CD4-positive, alpha-beta T cell treated with Interleukin-4 for 1 hour (primary cell): Measurements from ENCODE around the gene BAHCC1.

Source experiments
- DNase-seq, 2 donors: peaks; one replicate each; pipeline ENCODE4 v3.0.0-alpha.2; 2020 to 2022

Gene BAHCC1

DNA sequence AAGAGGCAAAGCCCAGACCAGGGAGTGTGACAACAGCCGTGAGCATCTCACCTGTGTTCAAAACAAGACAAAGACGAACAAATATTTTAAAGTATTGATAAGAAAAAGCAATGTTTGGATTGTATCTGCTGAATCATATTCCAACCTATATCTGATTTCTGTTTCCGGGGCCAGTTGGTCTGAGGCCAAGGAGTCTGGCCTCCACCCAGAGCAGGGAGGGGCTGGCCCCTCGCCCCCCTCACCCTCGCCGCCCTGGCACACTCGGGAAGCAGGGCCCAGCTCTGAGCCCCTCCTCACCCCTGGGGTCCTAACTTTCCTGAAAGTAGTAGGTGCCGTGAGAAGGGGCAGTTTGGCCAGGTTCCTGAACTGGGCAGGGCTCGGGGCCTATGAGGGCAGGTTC lies 69.3 kb downstream of the BAHCC1 start:
- no peak for DNase-seq

DNA sequence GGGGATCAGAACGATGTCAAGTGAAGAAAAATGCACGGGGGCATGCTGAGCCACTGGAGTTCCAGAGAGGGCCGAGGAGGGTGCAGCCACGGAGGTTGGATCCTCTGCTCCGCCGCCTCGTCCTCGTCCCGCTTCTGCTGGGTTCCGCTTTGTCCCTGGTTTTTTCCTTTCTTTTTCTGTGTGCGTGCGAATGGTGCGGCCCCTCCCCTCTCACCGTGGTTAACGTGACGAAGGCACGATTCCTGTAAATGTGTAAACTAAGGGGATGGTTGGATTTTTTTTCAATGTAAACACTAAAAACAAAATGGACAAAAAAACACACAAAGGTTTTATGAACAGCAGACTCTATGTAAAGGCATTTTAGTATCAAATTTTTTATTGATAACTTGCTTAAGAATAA lies 70.7 kb downstream of the BAHCC1 start:
- DNase-seq, result no peak

GRCh38 chr17:81466564-81467472 lies 71.6 kb downstream of the BAHCC1 start:
- no peak for DNase-seq

- DNase-seq, result no peak
Observed at GRCh38 chr17:81468111-81468769, 73.0 kb downstream of the BAHCC1 start.

DNA sequence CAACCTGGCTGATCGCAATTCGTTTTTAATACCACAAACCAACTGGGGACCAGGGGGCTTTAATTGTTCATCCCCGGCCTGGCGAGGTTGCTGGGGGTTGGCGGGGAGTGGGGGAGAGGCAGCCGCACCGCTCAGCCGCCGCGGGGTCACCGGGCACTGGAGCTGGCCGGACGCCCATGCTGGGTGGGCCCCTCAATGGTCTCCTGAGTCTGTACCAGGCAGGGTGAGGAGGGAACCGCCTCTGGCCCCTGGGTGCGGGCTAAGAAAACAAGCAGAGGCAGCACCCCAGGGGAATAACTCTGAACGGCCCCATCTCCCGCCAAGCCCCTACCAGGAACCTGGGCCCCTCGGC lies 73.5 kb downstream of the BAHCC1 start:
- no peak for DNase-seq

DNA sequence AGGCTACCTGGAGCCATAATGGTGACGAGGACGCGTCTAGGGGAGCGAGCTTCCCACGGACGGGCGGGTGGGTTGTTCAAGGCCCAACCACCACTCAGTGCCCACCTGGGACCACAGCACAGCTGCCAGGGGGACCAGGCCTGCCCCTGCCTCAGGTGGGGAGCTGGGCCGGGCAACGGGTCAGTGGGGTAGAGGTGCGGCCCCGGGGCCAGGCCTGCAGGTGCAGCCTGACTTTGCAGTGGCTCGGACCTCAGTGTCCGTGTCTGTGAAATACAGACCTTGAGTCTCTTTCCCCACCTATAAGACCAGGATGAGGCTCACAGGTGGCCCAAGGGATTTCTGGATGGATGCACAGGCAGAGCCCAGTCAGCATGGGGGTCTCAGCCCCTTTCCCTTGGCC lies 74.0 kb downstream of the BAHCC1 start:
- no peak for DNase-seq

- DNase-seq, result no peak
Observed at GRCh38 chr17:81470270-81470943, 75.2 kb downstream of the BAHCC1 start.

GRCh38 chr17:81470944-81471817 lies 75.9 kb downstream of the BAHCC1 start:
- no peak for DNase-seq

- DNase-seq, result peak in 1 of 2 donors; percentile 36
Observed at GRCh38 chr17:81471818-81472456, 76.7 kb downstream of the BAHCC1 start.

- no peak for DNase-seq
Observed at GRCh38 chr17:81473019-81473418, 77.8 kb downstream of the BAHCC1 start.

DNA sequence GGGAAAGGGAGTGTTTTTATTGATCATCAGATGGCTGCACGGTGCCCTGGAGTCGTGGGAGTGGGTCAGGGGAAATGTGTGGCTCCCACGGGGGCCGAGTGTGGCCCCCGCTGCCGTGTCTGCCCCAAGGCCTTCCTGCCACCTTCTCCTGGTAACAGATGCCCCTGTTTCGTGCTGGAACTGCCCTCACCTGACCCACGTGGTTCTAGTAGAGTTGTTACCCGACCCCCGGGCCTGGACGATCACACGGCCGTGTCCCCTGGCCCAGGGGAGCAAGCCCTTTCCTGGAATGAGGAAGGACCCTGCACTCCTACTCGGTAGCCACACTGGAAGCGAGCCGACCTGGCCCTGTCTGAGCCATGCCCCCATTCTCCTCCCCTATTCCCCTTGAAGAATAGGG lies 79.7 kb downstream of the BAHCC1 start:
- no peak for DNase-seq

DNA sequence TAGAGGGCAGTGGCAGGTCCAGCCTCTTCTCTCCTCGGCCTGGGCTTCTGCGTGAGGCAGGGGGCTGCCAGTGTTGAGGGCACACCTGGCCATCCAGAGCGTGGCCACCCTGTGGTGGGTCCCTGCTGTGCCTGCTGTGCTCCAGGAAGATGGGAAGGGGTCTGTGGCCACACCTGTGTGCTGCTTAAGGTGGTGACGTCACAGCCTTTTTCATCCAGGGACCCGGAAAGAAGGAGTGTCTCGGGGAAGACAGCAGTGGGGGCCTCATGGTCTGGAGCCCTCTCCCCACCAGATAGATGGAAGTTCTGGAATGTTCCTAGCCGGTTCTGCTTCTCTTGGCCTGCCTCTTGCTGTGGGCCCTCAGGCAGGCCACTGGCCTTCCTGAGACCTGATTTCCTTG lies 80.8 kb downstream of the BAHCC1 start:
- no peak for DNase-seq

- no peak for DNase-seq
Observed at GRCh38 chr17:81476635-81477034, 81.4 kb downstream of the BAHCC1 start.

- DNase-seq, result no peak
Observed at GRCh38 chr17:81477173-81477572, 81.9 kb downstream of the BAHCC1 start.

DNA sequence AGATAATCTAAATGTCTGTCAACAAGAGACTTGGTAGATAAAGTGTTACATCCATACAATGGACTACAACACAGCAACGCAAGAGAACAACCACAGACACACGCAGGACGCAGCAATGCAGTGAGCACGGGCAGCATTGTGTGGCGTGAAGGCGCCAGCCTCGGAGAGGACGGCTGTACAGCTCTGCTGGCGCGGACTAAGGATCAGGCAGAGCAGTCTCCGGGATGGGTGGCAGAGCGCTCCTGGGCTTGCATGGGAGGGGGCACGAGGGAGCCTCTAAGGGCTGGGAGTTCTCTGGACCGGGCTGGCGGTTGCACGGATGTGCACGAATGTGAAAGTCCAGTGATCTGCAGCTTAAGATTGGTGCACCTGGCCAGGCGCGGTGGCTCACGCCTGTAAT lies 82.9 kb downstream of the BAHCC1 start:
- no peak for DNase-seq

DNA sequence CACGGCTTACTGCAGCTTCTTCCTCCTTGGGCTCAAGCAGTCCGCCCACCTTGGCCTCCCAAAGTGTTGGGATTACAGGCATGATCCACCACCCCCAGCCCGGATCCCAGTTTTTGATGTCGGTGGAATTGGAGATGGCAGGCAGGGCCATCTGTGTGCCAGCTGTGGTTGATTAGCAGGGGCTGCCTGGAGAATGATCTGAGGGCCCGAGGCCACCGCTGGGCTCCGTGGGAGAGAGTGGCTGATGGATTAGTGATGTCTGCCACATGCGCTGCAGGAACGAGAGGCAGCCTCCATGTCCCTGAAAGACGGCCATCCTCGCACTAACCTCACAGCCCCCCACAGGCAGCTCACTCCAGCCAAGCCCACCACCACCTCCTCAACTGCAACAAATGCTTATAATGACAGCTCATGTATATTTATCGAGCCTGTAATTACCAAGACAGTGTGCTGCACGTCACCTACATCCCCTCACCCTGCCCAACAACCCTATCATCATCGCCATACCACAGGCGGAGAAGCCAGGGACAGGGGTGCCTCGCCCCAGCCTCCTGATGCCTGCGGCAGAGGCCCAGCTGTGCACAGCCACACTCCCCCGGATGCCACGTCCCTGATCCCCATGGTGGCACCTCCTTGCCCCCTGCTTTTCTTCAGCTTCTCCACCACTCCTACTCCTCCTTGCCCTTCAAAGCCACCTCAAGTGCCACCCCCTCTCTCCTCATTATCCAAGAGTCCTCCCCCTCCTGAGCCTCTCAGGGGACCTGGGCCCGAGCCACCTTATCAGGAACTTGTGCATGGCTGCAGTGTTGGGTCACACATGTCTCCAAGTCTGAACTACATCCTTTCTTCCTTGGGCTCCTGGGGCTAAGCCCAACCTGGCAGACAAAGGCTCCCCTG lies 84.2 kb downstream of the BAHCC1 start:
- DNase-seq, result no peak

DNA sequence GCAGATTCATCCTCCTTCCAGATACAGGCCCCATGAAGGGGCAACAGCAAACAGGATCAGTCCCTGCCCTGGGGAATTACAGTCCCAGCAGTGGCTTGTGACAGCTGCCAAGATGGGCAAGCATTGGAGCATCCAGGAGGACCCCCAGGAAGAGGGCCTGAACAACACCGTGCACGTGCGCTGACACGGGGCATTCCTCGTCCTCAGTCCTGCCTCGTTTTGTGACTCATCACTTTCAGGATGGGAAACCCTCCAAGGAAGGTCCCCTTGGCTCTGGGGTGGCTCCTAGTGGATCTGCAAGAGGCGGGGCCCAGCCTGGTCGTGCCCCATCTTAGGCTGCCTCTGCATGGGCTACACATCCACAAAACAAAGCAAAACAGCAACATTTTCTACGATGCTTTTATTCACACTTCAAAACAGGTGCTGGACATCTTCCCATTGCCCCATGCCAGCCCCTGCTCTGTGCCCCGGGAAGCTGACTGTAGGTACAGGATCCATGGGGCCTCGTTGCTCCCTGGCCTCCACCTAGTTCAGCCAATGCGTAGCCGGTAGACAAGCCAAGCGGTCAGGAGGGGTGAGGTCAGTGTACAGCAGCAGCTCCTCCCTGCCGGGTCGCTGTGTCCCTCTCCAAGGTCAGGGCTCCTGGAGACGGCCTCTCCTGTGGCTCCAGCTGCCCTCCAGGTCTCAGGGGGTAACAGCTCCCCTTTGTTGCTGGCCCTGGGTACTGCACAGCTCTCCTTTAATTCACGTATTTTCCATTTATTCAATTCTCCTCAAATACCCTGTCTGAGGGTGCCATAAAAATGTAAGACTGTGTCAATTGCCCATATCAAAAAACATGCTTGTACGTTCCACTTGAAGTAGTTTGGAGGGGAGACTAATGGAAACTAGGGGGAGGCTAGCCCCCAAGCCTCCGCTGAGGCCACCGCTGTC lies 85.1 kb downstream of the BAHCC1 start:
- no peak for DNase-seq

DNA sequence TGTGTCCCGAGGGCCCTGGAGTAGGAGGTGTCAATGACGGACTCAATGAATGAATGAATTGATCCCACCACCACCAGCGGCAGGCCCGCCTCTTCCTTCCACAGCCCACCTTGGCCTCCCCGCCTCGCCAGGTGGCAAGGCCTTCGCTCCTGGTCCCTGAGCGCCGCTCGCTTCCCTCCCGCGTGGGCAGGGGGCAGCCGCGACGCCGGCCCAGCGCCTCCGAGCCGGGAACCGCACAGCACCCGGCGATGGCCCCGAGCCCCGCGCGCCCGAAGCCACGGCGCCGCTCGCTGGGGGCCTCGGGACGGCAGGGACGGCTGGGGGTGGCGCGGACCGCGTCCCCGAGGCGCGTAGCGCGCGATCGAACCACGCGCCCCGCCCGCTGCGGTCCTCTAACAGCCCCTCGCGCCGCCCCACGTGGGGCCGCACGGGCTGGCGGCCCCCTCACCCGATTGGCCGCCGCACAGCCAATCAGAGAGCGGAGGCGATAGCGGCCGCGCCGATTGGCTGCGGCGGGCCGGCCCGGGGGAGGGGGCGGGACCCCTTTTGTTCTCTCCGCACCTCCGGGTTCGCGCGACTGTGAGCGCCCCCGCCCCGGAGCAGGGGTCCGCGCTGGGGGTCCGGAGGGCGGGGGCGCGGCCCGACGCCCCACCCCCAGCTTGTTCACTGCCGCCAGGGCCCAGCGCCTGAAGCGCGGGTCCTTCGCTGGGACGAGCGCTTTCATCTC lies 86.0 kb downstream of the BAHCC1 start:
- peak; percentile 69 to 78 for DNase-seq

DNA sequence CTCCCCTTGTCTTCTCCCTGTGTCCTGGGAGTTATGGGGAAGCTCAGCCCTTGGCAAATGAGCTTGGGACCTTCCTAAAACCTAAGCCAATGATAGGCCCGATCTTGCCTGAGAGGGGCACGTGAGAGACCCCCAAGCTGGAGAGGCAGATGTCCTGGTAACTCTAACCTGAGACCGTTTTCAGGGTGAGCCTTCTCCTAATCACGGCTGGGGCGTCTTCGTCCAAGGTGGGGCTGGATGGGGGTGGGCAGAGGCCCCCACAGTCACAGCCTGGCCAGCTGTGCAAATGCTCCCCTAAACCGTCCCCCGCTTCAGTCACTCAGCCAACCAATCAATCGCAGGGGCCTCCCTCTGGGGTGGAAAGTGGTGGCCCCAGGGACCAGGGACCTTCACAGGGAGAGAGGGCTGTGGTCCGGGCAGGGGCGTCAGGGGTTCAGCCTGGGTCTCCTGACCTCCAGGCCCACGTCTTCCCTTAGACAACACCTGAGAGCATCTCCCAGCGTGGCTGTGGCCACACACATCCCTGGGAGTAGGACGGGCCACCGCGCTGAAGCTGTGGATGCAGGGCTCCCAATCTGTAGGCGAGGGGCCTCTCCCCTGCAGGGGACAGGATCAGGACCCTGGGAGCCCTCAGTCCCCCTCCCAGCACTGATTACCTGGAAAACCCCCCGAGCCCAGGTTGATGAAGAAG lies 86.7 kb downstream of the BAHCC1 start:
- DNase-seq, result no peak
